IMR-90 (cell line): Measurements from ENCODE around the gene MEGF8. TPM values are rescaled to one million over a fixed set of nuclear protein-coding genes. Genes with fewer than 3 reads are reported as not detected.

Source experiments
- ATAC-seq: fragments of 200-7000 bp; cut with Tn5 transposase; 2 replicates; pipeline ENCODE4 v1.9.1; 2020; ENCODE audit warnings: low read depth, mild to moderate bottlenecking, moderate library complexity
- BruUV-seq: library from RNA; stranded (reverse); fragments of 400-500 nt; replicated peaks from 2 replicates; lab custom pipeline; 2021; lab: Mats Ljungman, UMichigan
- CTCF ChIA-PET: fragments of 300-600 bp; formaldehyde crosslinking; extraction: SDS; loops from one replicate; lab custom pipeline; 2021; ENCODE audit warnings: antibody characterized with exemption; lab: Yijun Ruan, JAX
- POLR2A ChIA-PET: fragments of 300-600 bp; sonication (Branson Sonifier 250); formaldehyde crosslinking; loops from one replicate; lab custom pipeline; 2022; ENCODE audit warnings: antibody characterized with exemption; ENCODE audit not compliant: unreplicated experiment; lab: Charles Lee
- DNase-seq: peaks from one replicate; pipeline ENCODE4 v3.0.0; 2013
- H2AFZ ChIP-seq: replicated peaks from 2 replicates; pipeline ENCODE3; 2013; ENCODE audit warnings: low read length, mild to moderate bottlenecking; ENCODE audit not compliant: poor library complexity
- H2AK5ac ChIP-seq: 2 replicates; pipeline ENCODE4 v1.6.1; 2013; ENCODE audit warnings: low read depth, low read length, inconsistent platforms
- H2AK9ac ChIP-seq: replicated peaks from 2 replicates; pipeline ENCODE3; 2013; ENCODE audit warnings: mild to moderate bottlenecking, low read depth, low read length, moderate library complexity; ENCODE audit not compliant: poor library complexity
- H2BK120ac ChIP-seq: 2 replicates; pipeline ENCODE4 v1.6.1; 2013; ENCODE audit warnings: low read depth, low read length, inconsistent platforms
- H2BK15ac ChIP-seq: 3 replicates; pipeline ENCODE4 v1.6.1; 2013; ENCODE audit warnings: low read depth, low read length, inconsistent platforms
- H2BK20ac ChIP-seq: 2 replicates; pipeline ENCODE4 v1.6.1; 2013; ENCODE audit warnings: low read depth, mild to moderate bottlenecking, inconsistent platforms, low read length, moderate library complexity
- H2BK5ac ChIP-seq: 2 replicates; pipeline ENCODE4 v1.6.1; 2013; ENCODE audit warnings: mild to moderate bottlenecking, low read depth, low read length, inconsistent platforms; ENCODE audit not compliant: poor library complexity, severe bottlenecking
- H3K14ac ChIP-seq: replicated peaks from 2 replicates; pipeline ENCODE4 v1.6.1; 2013; ENCODE audit warnings: low read depth, low read length, inconsistent platforms
- H3K18ac ChIP-seq: 2 replicates; pipeline ENCODE4 v1.6.1; 2013; ENCODE audit warnings: low read depth, low read length, control low read depth
- H3K23ac ChIP-seq: 2 replicates; pipeline ENCODE4 v1.6.1; 2013; ENCODE audit warnings: low read depth, low read length, inconsistent platforms
- H3K27ac ChIP-seq: 2 replicates; pipeline ENCODE4 v1.5.1; 2013; ENCODE audit warnings: mild to moderate bottlenecking, control low read depth, low read length; ENCODE audit not compliant: insufficient read depth
- H3K27me3 ChIP-seq: 2 replicates; pipeline ENCODE4 v1.6.1; 2013; ENCODE audit warnings: low read length; ENCODE audit not compliant: control insufficient read depth, insufficient read depth
- H3K36me3 ChIP-seq: 2 replicates; pipeline ENCODE4 v1.6.1; 2013; ENCODE audit warnings: low read length, mixed read lengths; ENCODE audit not compliant: control insufficient read depth, insufficient read depth
- H3K4ac ChIP-seq: 2 replicates; pipeline ENCODE4 v1.6.1; 2013; ENCODE audit warnings: low read depth, low read length, inconsistent platforms
- H3K4me1 ChIP-seq: 2 replicates; pipeline ENCODE4 v1.6.1; 2013; ENCODE audit warnings: low read length, mixed read lengths; ENCODE audit not compliant: control insufficient read depth, insufficient read depth
- H3K4me2 ChIP-seq: 2 replicates; pipeline ENCODE4 v1.6.1; 2013; ENCODE audit warnings: low read depth, mild to moderate bottlenecking, control low read depth, low read length, moderate library complexity
- H3K4me3 ChIP-seq: 2 replicates; pipeline ENCODE4 v1.5.1; 2013; ENCODE audit warnings: low read depth, mild to moderate bottlenecking, control low read depth, low read length, moderate library complexity; ENCODE audit not compliant: insufficient read depth
- H3K56ac ChIP-seq: 2 replicates; pipeline ENCODE4 v1.6.1; 2013; ENCODE audit warnings: low read length, inconsistent platforms; ENCODE audit not compliant: insufficient read depth; ENCODE audit errors: extremely low read depth
- H3K79me1 ChIP-seq, 2 experiments: 2 replicates each; pipeline ENCODE4 v1.6.1; 2013; ENCODE audit warnings: low read length in 2 of 2, inconsistent platforms in 1 of 2, low read depth in 1 of 2
- H3K9ac ChIP-seq: 2 replicates; pipeline ENCODE4 v1.6.1; 2013; ENCODE audit warnings: low read depth, low read length, control low read depth
- H3K9me1 ChIP-seq: 2 replicates; pipeline ENCODE4 v1.6.1; 2013; ENCODE audit warnings: low read length, inconsistent platforms; ENCODE audit not compliant: insufficient read depth
- H3K9me3 ChIP-seq: 2 replicates; pipeline ENCODE4 v1.6.1; 2013; ENCODE audit warnings: low read length; ENCODE audit not compliant: control insufficient read depth, insufficient read depth
- H4K20me1 ChIP-seq: 2 replicates; pipeline ENCODE4 v1.6.1; 2013; ENCODE audit warnings: low read length, inconsistent platforms; ENCODE audit not compliant: insufficient read depth
- H4K5ac ChIP-seq: 2 replicates; pipeline ENCODE4 v1.6.1; 2013; ENCODE audit warnings: mild to moderate bottlenecking, low read depth, low read length, control low read depth
- H4K8ac ChIP-seq, 2 experiments: 2 replicates each; pipeline ENCODE4 v1.6.1; 2013; ENCODE audit warnings: low read depth in 2 of 2, low read length in 2 of 2, control low read depth in 1 of 2, inconsistent platforms in 1 of 2
- H4K91ac ChIP-seq: 2 replicates; pipeline ENCODE4 v1.6.1; 2013; ENCODE audit warnings: low read depth, low read length, inconsistent platforms; ENCODE audit not compliant: insufficient read depth
- CEBPB ChIP-seq: IDR thresholded peaks from 2 replicates; pipeline ENCODE4 v1.6.1; 2012; ENCODE audit warnings: low read depth, low read length, improper control_type of control experiment
- CHD1 ChIP-seq: IDR thresholded peaks from 2 replicates; pipeline ENCODE4 v1.6.1; 2012; ENCODE audit warnings: low read depth, low read length, improper control_type of control experiment
- FOS ChIP-seq: fragments of 150-350 bp; IDR thresholded peaks from 2 replicates; pipeline ENCODE4 v1.6.1; 2016; ENCODE audit warnings: low read depth, low read length
- MAFK ChIP-seq: IDR thresholded peaks from 2 replicates; pipeline ENCODE4 v1.6.1; 2012; ENCODE audit warnings: low read depth, low read length, improper control_type of control experiment
- MAZ ChIP-seq: IDR thresholded peaks from 2 replicates; pipeline ENCODE4 v1.6.1; 2012; ENCODE audit warnings: low read depth, mild to moderate bottlenecking, low read length, improper control_type of control experiment, moderate library complexity, borderline replicate concordance
- MXI1 ChIP-seq: IDR thresholded peaks from 2 replicates; pipeline ENCODE4 v1.6.1; 2012; ENCODE audit warnings: low read depth, mild to moderate bottlenecking, low read length, moderate library complexity, borderline replicate concordance
- NFE2L2 ChIP-seq: fragments of 150-350 bp; IDR thresholded peaks from 2 replicates; pipeline ENCODE4 v1.6.1; 2016; ENCODE audit warnings: low read depth, mild to moderate bottlenecking, low read length
- POLR2A ChIP-seq: IDR thresholded peaks from 2 replicates; pipeline ENCODE4 v1.6.1; 2012; ENCODE audit warnings: mild to moderate bottlenecking, low read depth, low read length
- RAD21 ChIP-seq: IDR thresholded peaks from 2 replicates; pipeline ENCODE4 v1.6.1; 2012; ENCODE audit warnings: low read length, improper control_type of control experiment
- RCOR1 ChIP-seq: IDR thresholded peaks from 2 replicates; pipeline ENCODE4 v1.6.1; 2012; ENCODE audit warnings: mild to moderate bottlenecking, low read length, improper control_type of control experiment; ENCODE audit not compliant: insufficient replicate concordance
- RFX5 ChIP-seq: IDR thresholded peaks from 2 replicates; pipeline ENCODE4 v1.8.0; 2012; ENCODE audit warnings: low read depth, mild to moderate bottlenecking, low read length, moderate library complexity
- SMC3 ChIP-seq: fragments of 150-350 bp; IDR thresholded peaks from 2 replicates; pipeline ENCODE4 v1.6.1; 2016; ENCODE audit warnings: low read depth, mild to moderate bottlenecking, antibody characterized with exemption, low read length, moderate library complexity
- WGBS, 2 experiments: methylation state at CpG; one replicate each; pipeline versions ENCODE4 v1.1.5 to v1.1.7; 2013; ENCODE audit warnings: missing lambda C conversion rate in 2 of 2; ENCODE audit not compliant: insufficient read length in 1 of 2; ENCODE audit errors: extremely low coverage in 2 of 2; 5-methylcytosine and 5-hydroxymethylcytosine counted together
- dilution Hi-C: fragments of 300-500 bp; cut with HindIII; formaldehyde crosslinking; loops from one replicate; pipeline ENCODE4 v1.14.3; 2018; ENCODE audit warnings: low sequenced_read_pairs; ENCODE audit not compliant: unreplicated experiment
- in situ Hi-C: fragments of 300-500 bp; cut with MboI; formaldehyde crosslinking; loops from 3 replicates; pipeline ENCODE4 v1.14.3; 2019; ENCODE audit warnings: low sequenced_read_pairs, inconsistent platforms, mixed read lengths
- intact Hi-C: fragments of 100-400 bp; cut with micrococcal nuclease; formaldehyde crosslinking; loops from 2 replicates; pipeline ENCODE4 v1.10.0; 2022
- polyA plus RNA-seq, 3 experiments: library from polyadenylated mRNA; depleted of rRNA; stranded (reverse); fragments of >200 nt; gene quantifications; 2 replicates each; pipeline ENCODE4 v1.2.3, GENCODE V29; 2012; ENCODE audit warnings: low replicate concordance in 1 of 3
- total RNA-seq: library from RNA; depleted of rRNA; stranded (reverse); fragments of >200 nt; gene quantifications from 2 replicates; pipeline ENCODE4 v1.2.3, GENCODE V29; 2012
- TF ChIP-seq, protein P1 (sequence below): conservative IDR thresholded peaks from 2 replicates; pipeline ENCODE4 v1.5.1; 2012; ENCODE audit warnings: mild to moderate bottlenecking, low read depth, low read length, improper control_type of control experiment
- TF ChIP-seq, protein P2 (sequence below): fragments of 150-350 bp; IDR thresholded peaks from 2 replicates; pipeline ENCODE4 v1.6.1; 2017; ENCODE audit warnings: mild to moderate bottlenecking, antibody characterized with exemption, low read length, low read depth
- TF ChIP-seq, protein P3 (sequence below): fragments of 150-350 bp; IDR thresholded peaks from 2 replicates; pipeline ENCODE4 v1.6.1; 2016; ENCODE audit warnings: low read depth, mild to moderate bottlenecking, low read length, moderate library complexity, borderline replicate concordance

Gene MEGF8
- total and polyA plus RNA-seq, 2 of the 4 experiments (the other 2 are of a cell fraction), result 2.3 to 12.5 TPM

DNA sequence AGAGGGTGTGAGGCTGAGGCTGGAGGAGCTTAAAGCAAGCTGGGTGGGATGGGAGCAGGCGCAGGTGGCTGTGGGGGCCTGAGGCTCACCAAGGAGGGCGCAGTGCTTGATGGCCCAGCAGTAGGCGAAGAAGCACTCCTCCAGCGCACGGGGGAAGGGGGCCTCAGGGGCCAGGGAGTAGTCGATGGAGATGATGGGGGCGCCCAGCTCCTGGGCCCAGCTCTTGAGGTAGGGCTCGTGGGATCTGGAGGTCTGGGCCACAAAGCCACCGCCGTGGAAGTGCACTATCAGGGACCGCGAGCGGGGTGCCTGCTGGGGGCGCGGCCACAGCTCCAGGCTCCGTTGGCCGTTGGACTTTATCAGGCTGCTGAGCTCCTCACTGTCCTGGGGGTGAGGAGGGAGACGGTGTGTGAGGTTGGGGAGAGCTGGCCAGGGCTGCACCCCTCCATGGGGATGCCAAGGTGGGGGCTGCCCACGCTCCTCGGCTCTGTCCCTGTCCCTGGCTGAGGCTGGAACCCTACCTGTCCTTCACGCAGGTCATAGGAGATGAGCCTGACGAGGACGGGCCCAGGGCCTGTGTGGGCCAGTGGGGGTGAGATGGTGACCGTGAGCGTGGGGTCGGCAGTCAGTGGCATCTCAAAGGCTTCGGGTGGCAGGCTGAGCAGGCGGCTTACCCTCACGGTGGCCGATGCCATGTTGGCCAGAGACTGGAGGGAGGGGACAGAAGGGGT is 81.8 kb downstream of the MEGF8 start:
- ChIA-PET CTCF (no interaction called here), POLR2A (no interaction called here)
- Histone ChIP-seq H2BK120ac (no peak overlapping the region), H3K14ac (no peak overlapping the region), H3K4me3 (no peak overlapping the region), H3K56ac (no peak overlapping the region), H3K18ac (no peak overlapping the region), H4K8ac (no peak overlapping the region), H3K27ac (no peak overlapping the region), H3K79me1 (peaks cover 0 to 4% of the 10 kb centered on the region in 2 experiments; a peak in 1 of 4 replicates), H3K9me3 (no peaks in the 10 kb centered on the region), H3K27me3 (no peaks in the 10 kb centered on the region), H3K4me1 (0 out of 2 replicates have a peak, but pooled peaks cover 4% of the 10 kb centered on the region), H2AFZ (no peak overlapping the region), H2AK9ac (peak overlapping the region; percentile 16), H2AK5ac (no peak overlapping the region), H2BK20ac (no peak overlapping the region), H3K9me1 (0 out of 2 replicates have a peak, but pooled peaks cover 4% of the 10 kb centered on the region), H3K4ac (no peak overlapping the region), H3K23ac (no peak overlapping the region), H3K4me2 (no peak overlapping the region), H4K91ac (no peak overlapping the region), H2BK5ac (no peak overlapping the region), H3K36me3 (peaks cover 1% of the 10 kb centered on the region; the same call in 1 of the 2 replicates), H4K5ac (no peak overlapping the region), H4K20me1 (peaks cover 15% of the 10 kb centered on the region), H3K9ac (no peak overlapping the region), H2BK15ac (no peak overlapping the region)
- intact Hi-C loops (loop anchor here (10.0 kb wide), 1 partner anchor 272 kb away; the partner anchor contains the start of gene POU2F2), dilution Hi-C loops (no loop called here), in situ Hi-C loops (no loop called here)
- WGBS, 2 experiments, result 95% methylated on average over 8 of the region's 30 CpGs; no CpG with 5 or more reads in 1 of the 2 experiments
- no TSS peak for BruUV-seq
- DNase-seq, result no peak
- ATAC-seq, result no peak
- TF ChIP-seq MAZ, result no peak
- TF ChIP-seq FOS, result no peak
- TF ChIP-seq NFE2L2, result no peak
- TF ChIP-seq RCOR1, result no peak
- TF ChIP-seq, protein P1, sequence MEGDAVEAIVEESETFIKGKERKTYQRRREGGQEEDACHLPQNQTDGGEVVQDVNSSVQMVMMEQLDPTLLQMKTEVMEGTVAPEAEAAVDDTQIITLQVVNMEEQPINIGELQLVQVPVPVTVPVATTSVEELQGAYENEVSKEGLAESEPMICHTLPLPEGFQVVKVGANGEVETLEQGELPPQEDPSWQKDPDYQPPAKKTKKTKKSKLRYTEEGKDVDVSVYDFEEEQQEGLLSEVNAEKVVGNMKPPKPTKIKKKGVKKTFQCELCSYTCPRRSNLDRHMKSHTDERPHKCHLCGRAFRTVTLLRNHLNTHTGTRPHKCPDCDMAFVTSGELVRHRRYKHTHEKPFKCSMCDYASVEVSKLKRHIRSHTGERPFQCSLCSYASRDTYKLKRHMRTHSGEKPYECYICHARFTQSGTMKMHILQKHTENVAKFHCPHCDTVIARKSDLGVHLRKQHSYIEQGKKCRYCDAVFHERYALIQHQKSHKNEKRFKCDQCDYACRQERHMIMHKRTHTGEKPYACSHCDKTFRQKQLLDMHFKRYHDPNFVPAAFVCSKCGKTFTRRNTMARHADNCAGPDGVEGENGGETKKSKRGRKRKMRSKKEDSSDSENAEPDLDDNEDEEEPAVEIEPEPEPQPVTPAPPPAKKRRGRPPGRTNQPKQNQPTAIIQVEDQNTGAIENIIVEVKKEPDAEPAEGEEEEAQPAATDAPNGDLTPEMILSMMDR, result no peak
- TF ChIP-seq MAFK, result no peak
- TF ChIP-seq, protein P2, sequence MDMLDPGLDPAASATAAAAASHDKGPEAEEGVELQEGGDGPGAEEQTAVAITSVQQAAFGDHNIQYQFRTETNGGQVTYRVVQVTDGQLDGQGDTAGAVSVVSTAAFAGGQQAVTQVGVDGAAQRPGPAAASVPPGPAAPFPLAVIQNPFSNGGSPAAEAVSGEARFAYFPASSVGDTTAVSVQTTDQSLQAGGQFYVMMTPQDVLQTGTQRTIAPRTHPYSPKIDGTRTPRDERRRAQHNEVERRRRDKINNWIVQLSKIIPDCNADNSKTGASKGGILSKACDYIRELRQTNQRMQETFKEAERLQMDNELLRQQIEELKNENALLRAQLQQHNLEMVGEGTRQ, result no peak
- TF ChIP-seq RAD21, result no peak
- TF ChIP-seq CHD1, result no peak
- no peak for TF ChIP-seq MXI1
- TF ChIP-seq CEBPB, result no peak
- no peak for TF ChIP-seq POLR2A
- TF ChIP-seq, protein P3, sequence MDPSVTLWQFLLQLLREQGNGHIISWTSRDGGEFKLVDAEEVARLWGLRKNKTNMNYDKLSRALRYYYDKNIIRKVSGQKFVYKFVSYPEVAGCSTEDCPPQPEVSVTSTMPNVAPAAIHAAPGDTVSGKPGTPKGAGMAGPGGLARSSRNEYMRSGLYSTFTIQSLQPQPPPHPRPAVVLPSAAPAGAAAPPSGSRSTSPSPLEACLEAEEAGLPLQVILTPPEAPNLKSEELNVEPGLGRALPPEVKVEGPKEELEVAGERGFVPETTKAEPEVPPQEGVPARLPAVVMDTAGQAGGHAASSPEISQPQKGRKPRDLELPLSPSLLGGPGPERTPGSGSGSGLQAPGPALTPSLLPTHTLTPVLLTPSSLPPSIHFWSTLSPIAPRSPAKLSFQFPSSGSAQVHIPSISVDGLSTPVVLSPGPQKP, result no peak
- TF ChIP-seq SMC3, result no peak
- TF ChIP-seq RFX5, result no peak
